GM21576 (cell line): Measurements from ENCODE around the gene GRM8.
"Not testable (repeated sequence)": the region's sequence is repeated elsewhere in the genome, so short reads cannot be mapped to it uniquely, and the experiment has no call there.

Experiments used
- ATAC-seq: cut with Tn5 transposase; IDR thresholded peaks from one replicate; pipeline ENCODE4 v1.9.1; 2021; ENCODE audit warnings: mild to moderate bottlenecking, moderate library complexity; ENCODE audit not compliant: unreplicated experiment

Gene GRM8

GRCh38 chr7:126685018-126685573 is 567.6 kb downstream of the GRM8 start:
- no peak for ATAC-seq

DNA sequence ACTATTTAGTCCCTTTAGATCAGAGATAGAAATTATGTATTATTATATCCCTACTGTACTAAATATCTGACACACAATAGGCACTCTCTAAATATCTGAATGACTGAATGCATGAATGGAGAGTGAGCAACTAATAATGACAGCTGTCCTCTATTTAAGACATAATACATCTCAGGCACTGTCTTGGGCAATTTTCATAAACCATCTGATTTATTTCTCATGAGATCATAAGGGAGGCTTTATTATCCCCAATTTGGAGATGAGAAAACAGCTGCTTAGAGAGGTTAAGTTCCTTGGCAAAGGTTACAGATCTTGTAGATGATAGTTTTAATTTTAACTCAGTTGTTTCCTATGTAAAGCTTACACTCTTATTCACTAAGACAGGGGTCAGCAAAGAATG is 570.6 kb downstream of the GRM8 start:
- ATAC-seq = no peak

GRCh38 chr7:126668762-126669161 is 584.0 kb downstream of the GRM8 start:
- not testable (repeated sequence) for ATAC-seq

- ATAC-seq = no peak
Observed at GRCh38 chr7:126668367-126668752, 584.4 kb downstream of the GRM8 start.

DNA sequence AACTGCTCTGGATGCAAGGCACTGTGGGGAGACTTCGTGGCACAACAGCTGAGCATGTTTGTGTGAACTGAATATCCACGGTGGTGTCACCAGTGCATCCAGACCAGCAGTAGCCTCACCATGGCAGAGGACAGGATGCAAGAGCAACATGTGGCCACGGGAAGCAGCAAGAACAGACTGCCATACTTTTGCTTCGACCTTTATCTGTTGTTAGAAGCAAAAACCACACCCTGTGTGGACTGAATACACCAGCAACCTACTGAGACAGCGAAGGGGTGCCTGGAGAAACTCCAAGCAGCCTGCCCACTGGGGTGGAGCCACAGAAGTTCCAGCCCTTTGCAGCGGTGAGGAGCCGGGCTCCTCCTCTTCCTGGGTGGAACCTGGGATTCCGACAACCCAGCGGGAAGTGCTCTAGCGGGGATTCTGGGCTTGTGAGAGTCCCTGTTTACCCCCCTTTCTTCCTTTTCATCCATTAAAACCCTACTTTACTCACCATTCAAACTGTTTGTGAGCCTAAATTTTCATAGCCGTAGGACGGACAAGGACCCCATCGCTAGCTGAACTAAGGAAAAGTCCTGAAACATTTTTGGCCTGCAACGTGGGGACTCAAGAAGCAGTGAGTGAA is 584.9 kb downstream of the GRM8 start:
- no peak for ATAC-seq

DNA sequence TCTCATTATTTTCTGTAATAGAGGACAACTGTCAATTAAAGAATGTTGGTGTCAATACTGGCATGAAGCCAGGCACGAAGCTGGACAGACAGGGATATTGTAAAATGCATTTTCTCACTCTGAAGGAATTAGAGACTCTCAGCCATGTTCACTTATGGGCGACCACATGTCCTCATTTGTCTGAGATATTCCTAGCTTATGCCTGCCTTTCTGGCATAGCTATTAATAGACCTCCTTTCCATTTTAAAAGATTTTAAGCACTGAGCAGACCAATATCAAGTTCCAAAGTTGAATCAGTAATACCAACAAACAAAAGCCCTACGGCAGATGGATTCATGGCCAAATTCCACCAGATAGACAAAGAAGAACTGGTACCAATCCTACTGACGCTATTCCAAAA is 589.9 kb downstream of the GRM8 start:
- ATAC-seq = no peak

DNA sequence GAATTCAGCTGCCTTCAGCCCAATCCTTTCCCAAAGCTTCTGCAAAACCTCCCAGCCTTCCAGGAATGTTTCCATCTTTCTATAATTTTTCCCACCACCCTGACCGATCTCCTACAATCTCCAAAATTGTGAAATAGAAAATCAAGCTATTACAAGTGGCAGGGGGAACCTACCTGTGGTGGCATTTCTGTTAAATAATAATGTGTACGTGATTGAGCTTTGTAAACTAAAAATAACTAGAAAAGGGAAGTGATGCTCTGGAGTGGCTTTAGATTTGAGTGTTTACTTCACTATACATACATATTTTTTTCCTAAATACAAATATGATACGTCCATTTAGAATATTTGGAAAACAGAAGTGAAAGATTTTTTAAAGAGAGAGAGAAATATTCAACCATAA is 593.6 kb downstream of the GRM8 start:
- ATAC-seq = peak; percentile 75

GRCh38 chr7:126658684-126659083 is 594.1 kb downstream of the GRM8 start:
- no peak for ATAC-seq

GRCh38 chr7:126657599-126658358 is 595.0 kb downstream of the GRM8 start:
- ATAC-seq = peak; percentile 84

GRCh38 chr7:126657137-126657536 is 595.6 kb downstream of the GRM8 start:
- ATAC-seq = no peak

GRCh38 chr7:126656165-126656564 is 596.6 kb downstream of the GRM8 start:
- ATAC-seq = no peak

GRCh38 chr7:126637538-126637937 is 615.2 kb downstream of the GRM8 start:
- ATAC-seq = no peak

DNA sequence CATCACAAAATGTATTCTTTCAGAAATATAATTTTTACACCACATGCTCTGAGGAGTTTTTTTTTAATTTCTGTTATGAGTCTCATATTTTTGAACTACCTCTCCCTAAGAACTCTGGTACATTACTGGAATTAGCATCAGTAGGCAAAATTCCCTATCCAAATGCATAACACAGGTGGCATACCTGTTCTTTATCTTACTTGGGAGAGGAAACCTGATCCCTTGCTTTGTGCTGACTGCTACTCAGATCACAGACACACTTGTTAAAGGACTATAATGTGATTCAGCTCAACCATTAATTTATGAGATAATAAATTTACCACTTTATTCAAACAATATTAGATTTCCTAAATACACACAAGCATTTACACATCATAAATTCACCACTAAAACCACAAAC is 617.2 kb downstream of the GRM8 start:
- ATAC-seq = no peak

- ATAC-seq = no peak
Observed at GRCh38 chr7:126608339-126608776, 644.4 kb downstream of the GRM8 start.

GRCh38 chr7:126606331-126606730 is 646.4 kb downstream of the GRM8 start:
- ATAC-seq = no peak

GRCh38 chr7:126605553-126605952 is 647.2 kb downstream of the GRM8 start:
- ATAC-seq = no peak

GRCh38 chr7:126605056-126605455 is 647.7 kb downstream of the GRM8 start:
- no peak for ATAC-seq

DNA sequence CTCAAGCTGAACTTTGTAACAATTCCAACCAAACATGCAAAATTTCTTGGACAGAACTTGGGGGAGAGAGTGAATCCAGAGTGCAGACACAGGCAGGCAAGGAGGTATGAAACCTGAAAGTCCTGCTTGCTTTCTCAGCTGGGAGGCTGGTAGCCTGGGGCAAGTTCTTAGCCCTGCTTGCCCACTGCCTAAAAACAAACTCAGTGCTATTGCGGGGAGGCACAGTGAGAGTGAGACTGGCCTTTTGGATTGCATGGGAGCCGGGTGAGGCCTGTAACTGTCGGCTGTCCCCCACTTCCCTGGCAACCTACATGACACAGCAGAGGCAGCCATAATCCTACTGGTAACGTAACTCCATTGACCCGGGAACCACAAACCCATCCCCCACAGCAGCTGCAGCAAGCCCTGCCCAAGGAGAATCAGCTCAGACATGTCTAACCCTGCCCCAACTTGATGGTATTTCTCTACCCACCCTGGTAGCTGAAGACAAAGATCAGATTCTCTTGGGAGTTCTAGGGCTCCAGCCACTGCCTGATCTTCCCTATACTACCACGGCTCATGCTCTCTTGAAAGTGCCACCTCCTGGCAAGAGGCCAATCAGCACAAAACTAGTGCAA is 663.6 kb downstream of the GRM8 start:
- no peak for ATAC-seq

DNA sequence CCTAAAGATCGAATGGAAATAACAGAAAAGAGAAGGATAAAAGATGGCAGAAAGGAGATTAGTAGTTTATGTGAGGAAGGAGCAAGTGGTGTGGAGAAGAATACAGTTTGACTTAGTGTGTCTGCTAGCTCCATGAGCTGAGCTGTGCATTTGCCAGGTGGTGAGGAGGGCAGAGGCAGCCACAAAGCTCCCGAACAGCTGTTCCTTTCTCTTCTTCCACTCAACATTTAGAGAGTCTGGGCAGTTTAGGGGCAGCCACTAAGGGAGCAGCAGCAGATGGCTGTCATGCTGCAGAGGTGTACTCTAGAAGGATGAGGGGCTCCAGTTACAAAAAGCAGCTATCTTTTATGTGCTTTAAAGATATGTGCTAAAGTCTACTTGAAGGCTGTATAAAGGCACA is 674.4 kb downstream of the GRM8 start:
- no peak for ATAC-seq

DNA sequence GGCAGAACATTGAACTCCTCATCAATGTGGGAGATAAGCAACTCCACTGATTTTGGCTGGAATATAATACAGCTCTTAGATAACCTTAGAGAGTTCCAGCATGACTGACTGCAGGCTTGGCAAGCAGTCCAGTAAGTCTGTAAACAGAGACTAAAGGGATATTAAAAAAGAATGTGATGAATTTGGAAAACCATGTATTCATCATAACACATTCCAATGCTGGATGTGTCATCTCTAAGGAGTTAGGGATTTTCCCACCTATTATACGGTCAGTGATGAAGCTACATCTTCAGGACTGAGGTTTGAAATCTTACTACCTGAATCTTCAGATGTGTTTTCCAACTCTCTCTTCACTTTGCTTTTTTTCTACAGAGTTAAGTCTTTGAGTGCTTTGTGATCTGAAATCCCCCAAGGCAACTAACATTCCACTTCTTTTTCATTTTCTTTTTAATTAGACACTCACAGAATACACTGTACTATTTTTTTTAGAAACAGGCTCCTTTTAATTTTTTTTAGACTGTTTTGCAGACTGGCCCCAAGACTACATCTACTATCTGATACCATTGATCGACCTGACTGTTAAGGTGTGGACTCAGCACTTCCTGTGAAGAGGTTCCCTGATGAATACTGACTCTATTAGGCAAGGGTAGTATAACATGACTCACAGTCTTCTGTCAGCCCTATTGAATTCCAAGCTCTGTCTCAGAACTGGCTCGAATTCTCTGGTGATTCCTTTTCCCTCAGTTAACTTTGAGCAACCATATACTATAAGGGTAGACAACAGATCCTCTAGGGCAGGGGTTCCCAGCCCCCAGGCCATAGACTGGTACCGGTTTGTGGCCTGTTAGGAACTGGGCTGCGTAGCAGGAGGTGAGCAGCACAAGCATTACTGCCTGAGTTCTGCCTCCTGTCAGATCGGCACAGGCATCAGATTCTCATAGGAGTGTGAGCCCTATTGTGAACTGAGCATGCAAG is 678.2 kb downstream of the GRM8 start:
- ATAC-seq = no peak

DNA sequence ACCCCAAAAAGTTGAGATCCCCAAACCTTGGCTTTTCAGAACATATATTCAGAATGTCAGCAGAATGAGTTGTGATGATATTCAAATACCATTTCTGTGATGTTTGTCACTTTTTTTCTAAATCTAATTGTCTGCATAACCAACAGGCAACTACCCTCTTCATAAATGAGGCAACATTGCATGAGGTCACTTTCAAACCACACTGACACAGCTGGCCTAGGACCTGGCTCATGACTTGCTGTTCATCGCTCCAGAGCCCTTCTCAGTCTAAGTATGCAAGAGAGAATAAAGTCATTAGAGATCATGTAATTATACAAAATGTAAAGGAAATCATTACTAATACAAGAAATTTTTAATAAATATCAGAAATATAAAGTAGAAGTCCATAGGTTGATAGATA is 681.9 kb downstream of the GRM8 start:
- no peak for ATAC-seq
